NCI-H526 treated with DMSO at 0.1 percent for 48 hours (cell line): ENCODE data around the gene KRTAP3-2.
"Not testable (repeated sequence)": the region's sequence is repeated elsewhere in the genome, so short reads cannot be mapped to it uniquely, and the experiment has no call there.

Experiments used
- DNase-seq: peaks from one replicate; lab custom pipeline; 2025; lab: John Stamatoyannopoulos, UW

KRTAP3-2 gene

DNA sequence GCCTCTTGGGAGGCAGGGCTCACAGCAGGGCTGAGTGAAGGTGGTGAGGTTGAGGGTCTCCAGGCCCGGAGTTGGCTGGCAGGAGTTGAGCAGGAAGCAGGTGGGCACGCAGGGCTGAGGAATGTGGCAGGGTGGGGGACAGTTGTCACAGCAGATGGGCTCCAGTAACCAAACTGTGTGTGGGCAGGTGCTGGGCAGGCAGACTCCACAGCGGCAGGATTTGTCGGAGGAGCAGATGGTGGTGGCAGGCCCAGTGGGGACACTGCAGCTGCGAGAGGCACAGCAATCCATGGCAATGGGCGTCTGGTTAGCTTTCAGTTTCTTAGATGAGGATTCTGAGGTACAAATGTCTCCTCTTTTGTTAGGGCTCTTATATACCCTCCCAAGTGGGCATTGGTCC lies at the start of gene KRTAP3-2:
Gene KRTAP3-2 (minus strand): TSS at position 344 of the 400 bp plus-strand sequence. CDS start 53 bp downstream, at position 291.
- DNase-seq = not testable (repeated sequence)

DNA sequence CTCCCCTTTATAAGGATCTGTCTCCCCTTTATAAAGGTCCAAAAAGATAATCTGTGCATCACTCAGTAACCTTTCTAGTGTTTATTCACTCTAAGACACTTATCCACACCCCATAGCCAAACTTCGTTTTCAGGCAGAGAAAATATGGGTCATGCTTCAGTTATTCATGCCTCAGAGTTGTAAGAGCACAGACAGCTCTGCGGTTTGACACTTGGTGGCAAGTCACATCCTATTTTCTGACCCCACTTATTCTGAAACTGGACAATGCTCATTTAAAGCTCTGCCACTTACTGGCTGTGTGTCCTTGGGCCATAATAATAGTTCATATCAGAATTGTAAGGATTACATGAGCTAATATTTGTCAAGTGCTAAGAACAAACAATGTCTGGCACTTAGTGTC lies 49.4 kb upstream of the KRTAP3-2 start:
- no peak for DNase-seq

DNA sequence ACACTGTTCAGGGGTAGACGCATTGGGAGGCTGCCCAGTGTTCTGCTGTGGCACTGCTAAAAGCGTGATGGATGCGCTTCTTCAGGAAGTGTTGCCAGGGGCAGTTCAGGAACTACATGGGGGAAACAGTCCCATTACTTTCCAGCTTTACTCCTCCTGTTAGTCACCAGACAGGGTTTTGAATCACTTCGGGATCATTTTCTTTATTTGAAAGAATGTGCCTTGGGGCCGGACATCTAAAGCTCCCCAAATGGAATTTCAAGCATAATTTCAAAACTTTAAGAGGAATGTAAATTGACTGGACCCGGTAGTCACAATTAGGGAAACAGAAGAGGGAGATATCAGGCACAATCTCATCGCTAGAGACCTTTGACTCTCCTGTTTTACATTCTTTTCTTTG lies 48.7 kb upstream of the KRTAP3-2 start:
- DNase-seq = no peak

DNA sequence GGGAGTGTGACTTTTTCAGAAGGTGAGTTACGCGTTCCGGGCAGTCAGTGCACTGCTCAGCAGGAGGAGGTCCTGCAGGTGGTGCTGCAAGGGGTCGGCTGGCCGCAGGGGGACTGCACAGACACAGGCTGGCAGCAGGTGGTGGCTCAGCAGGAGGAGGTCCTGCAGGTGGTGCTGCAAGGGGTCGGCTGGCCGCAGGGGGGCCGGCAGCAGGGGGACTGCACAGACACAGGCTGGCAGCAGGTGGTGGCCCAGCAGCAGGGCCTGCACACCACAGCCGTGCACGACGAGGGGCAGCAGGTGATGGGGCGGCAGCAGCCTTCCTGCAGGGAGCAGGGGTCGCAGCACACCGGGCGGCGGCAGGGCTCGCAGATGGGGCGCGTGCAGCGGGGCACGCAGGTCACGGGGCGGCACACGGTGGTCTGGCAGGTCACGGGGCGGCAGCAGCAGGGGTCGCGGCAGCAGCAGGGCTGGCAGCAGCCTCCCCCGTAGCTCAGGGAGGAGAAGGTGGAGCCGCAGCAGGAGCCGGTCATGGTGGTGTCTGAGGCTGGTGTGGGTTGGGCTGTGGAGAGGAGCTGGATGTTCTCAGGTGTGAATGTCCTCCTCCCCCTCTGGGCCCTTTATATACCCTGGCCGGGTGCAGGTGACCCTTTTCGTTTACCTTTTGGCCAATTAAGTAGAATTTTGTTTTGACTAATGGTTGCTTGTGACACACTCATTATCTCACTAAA lies 47.2 kb upstream of the KRTAP3-2 start, which contains the start of gene KRTAP2-1:
Gene KRTAP2-1 (minus strand): TSS at position 582 of the 731 bp plus-strand sequence. CDS start 49 bp downstream, at position 533.
- DNase-seq = not testable (repeated sequence)

DNA sequence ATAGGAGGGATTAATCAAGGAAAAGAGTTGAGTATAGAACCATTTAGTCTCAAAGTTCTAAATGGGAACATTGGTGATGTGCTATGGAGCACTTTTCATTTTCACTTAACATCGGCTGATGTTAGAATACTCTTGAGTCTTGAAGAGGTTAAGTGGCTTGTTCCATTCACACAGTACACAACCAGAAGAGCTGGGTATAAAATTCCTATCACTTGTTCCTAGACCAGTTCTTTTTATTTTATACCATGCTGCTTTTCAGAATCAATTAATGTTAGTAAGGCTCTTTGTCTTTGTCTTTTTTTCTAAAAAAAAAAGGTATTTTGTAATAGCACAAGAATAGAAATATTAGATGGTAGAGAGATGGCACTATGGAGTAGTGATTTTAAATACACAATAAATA lies 43.2 kb upstream of the KRTAP3-2 start:
- DNase-seq = no peak

DNA sequence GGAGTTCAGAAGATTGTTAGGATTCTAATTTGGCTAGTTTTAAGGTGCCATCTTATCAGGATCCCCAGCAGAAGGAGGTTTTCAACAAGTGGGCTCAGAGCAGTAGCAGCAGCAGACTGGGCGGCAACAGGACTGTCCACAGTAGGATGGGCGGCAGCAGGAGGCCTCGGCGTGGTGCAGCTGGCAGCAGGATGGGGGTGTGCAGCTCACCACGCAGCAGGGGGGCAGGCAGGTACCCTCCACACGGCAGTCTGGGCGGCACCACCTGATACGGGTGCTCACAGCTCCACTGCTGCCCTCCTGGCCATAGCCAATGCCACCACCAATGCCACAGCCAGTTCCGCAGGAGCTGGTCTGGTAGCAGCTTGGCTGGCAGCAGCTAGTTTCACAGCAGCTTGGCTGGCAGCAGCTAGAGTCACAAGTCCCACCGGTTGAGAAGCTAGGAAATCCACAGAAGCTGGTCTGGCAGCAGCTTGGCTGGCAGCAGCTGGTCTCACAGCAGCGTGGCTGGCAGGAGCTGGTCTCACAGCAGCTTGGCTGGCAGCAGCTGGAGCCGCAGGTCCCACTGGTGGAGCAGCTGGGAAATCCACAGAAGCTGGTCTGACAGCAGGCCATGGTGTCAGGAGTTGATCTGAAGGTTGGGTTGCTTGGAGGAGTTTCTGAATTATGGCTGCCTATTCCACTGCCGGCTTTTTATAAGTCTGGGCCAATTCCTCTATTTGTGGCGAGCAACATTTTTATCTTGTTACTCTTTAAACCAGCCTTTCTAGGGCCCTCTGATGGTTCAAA lies 41.3 kb upstream of the KRTAP3-2 start, which contains the start of gene KRTAP1-1:
Gene KRTAP1-1 (minus strand): TSS at position 668 of the 789 bp plus-strand sequence. CDS start 53 bp downstream, at position 615.
- DNase-seq = not testable (repeated sequence)

DNA sequence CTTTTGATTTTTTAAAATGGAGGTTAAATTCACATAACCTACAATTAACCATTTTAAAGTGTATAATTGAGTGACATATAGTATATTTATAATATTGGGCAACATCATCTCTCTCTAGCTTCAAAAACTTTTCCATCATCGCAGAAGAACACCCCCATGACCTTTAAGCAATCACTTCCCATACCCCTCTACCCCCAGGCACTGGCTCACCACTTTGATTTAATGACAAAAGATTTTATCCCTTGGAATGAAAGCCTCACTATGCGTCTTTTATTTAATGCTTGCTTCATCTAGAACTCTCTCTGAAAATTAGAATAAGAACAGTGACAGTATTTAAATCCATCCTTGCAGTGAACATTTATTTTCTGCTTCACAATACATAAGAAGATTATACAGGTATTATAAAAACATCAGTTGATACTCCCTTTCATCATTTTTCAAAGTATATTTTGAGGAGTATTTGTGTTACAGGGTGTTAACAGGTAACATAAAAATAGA lies 38.2 kb upstream of the KRTAP3-2 start:
- DNase-seq = no peak

DNA sequence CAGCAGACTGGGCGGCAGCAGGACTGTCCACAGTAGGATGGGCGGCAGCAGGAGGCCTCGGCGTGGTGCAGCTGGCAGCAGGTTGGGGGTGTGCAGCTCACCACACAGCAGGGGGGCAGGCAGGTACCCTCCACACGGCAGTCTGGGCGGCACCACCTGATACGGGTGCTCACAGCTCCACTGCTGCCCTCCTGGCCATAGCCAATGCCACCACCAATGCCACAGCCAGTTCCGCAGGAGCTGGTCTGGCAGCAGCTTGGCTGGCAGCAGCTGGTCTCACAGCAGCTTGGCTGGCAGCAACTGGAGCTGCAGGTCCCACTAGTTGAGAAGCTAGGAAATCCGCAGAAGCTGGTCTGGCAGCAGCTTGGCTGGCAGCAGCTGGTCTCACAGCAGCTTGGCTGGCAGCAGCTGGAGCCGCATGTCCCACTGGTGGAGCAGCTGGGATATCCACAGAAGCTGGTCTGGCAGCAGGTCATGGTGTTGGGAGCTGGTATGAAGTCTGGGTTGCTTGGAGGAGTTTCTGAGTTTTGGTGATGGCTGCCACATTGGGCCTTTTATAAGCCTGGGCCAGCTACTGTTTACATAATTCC lies 34.7 kb upstream of the KRTAP3-2 start, which contains the start of gene KRTAP1-3:
Gene KRTAP1-3 (minus strand): TSS at position 529 of the 590 bp plus-strand sequence. CDS start 53 bp downstream, at position 476.
- not testable (repeated sequence) for DNase-seq

DNA sequence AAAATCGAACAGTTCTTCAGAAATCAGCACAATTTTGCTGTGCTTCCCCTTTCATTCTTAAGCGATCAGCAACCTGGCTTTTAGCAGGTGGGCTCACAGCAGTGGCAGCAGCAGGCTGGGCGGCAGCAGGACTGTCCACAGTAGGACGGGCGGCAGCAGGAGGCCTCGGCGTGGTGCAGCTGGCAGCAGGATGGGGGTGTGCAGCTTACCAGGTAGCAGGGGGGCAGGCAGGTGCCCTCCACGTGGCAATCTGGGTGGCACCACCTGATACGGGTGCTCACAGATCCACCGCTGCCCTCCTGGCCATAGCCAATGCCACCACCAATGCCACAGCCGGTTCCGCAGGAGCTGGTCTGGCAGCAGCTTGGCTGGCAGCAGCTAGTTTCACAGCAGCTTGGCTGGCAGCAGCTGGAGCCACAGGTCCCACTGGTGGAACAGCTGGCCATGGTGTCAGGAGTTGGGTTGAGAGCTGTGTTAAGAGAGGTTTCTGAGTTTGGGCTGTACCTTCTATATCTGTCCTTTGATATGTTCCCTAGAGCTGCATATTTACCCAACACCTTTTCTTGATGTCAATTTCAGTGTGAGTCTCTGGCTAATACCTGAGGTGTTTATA lies 30.0 kb upstream of the KRTAP3-2 start, which contains the start of gene KRTAP1-4:
Gene KRTAP1-4 (minus strand): TSS at position 563 of the 613 bp plus-strand sequence. CDS start 117 bp downstream, at position 446.
- DNase-seq = no peak

DNA sequence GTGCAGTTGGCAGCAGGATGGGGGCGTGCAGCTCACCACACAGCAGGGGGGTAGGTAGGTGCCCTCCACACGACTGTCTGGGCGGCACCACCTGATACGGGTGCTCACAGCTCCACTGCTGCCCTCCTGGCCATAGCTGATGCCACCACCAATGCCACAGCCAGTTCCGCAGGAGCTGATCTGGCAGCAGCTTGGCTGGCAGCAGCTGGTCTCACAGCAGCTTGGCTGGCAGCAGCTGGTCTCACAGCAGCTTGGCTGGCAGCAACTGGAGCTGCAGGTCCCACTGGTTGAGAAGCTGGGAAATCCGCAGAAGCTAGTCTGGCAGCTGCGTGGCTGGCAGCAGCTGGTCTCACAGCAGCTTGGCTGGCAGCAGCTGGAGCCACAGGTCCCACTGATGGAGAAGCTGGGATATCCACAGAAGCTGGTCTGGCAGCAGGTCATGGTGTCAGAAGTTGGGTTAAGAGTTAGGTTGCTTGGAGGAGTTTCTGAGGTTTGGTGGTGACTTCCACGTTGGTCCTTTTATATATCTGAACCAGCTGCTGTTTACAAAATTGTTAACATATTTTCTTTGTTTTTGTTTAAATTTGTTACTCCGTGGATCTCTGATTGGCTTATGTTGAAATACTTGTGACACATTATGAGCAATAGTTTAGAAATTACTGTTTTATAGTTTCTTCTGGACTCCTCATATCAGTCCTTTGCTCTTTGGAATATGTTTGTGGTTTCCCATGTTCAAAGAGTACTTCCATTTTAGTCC lies 27.2 kb upstream of the KRTAP3-2 start, which contains the start of gene KRTAP1-5:
Gene KRTAP1-5 (minus strand): TSS at position 494 of the 757 bp plus-strand sequence. CDS start 53 bp downstream, at position 441.
- DNase-seq = no peak

DNA sequence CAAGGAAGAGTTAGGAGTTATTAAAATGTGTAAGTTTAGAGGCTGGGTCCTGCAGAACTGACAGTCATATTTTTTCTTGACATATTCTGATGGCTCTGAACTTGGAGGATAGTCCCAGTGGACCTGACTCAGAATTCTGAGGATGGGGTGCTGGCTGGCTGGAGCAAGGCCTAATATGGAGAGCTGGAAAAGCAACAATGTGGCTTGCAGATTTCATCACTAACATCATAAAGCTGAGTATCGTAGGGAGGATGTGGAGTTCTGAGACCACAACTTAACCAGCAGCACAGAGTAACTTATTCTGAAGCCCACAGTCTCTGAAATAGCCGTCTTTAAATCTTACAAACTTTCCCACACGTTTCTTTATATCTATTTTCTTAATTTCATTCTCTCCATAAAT lies 25.0 kb upstream of the KRTAP3-2 start:
- no peak for DNase-seq

DNA sequence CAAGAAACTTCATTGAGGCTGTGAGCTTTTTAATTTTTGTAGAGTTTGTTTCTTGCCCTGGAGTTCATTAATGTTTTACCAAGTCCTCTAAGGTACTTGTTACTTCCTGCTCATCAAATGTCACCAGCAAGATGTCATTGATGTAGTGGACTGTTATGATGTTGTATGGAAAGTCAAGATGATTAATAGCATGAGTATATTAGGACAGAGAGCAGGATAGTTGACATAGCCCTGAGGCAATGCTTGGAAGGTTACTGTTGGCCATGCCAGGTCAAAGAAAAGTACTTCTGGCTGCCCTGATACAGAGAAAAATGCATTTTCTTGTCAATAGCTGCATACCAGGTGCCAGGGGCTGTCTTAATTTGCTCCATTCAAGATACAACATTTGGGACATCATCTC lies 20.6 kb upstream of the KRTAP3-2 start:
- DNase-seq = no peak

DNA sequence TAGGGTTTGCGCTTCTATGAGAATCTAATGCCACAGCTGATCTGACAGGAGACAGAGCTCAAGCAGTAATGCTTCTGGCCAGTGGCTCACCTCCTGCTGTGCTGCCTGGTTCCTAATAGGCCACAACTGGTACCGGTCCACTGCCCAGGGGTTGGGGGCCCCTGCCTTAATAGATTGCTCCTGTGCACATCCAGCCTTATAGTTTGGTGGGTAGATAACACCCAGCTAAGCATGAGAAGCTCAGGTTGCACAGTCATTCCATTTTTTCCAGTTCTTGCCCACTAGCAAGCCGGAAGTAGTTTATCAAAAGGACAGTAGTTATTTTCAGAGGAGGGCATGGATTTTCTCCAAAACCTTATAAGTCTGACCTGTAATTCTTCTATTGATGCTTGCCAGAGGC lies 19.7 kb upstream of the KRTAP3-2 start:
- DNase-seq = no peak

DNA sequence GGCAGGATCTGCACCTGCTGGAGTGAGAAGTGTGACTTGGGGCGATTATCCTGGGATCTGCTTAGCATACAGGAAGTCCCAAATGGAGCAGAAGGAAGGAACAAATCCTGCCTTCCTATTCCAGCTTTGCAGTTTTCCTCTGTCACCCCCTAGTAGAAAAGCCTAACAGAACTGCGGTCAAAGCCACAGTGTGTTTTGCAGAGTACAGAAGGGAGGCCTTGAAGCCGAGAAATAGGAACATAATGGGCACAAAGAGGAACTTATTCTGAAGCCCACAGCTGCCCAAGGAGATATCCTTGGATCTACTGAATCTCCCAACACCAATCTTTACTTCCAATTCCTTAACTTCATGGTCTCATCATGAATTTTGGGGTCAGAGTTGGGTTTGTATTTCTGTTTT lies 18.8 kb upstream of the KRTAP3-2 start:
- DNase-seq = no peak

DNA sequence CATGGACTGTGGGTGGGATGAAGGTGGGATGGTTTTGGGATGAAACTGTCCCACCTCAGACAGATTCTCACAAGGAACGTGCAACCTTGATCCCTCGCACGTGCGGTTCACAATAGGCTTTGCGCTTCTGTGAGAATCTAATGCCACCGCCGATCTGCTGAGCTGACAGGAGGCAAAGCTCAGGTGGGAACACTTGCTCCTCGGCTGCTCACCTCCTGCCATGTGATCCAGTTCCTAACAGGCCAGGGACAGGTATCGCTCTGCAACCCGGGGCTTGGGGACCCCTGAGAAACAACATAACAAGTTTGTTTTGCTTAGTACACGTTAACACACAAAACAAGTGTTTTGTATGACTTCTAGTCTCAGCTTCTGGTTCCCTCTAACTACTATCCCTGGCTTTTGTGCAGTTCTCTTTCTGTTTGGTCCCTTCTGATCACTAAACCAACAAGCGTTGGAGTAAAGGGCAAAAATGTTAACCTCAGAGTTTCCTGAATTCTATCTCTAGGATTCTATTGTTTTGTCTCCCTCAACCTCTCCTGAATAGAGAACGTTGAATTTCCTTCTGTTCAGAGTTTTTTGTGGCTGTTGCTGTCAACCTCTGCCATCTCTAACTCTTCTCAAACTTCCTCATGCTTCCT lies 17.0 kb upstream of the KRTAP3-2 start:
- DNase-seq = no peak

DNA sequence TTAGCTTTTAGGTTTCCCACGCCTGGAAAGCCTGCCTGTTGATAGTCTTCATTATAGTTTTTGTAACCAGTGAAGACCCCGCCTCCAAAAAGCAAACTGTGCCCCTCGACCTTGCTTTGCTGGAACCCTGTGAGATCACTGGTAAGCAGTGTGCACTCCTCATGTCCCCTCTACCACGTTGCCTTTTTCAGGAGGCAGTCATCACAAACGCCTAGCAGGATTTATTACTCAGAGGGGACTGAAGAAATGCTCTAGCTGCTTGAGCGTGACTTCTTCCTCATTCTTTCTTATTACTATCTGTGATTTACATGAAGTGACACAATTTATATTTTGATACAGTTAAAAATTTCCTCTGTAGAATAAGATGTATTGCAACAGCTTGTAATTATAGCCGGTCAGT lies 15.7 kb upstream of the KRTAP3-2 start:
- no peak for DNase-seq

DNA sequence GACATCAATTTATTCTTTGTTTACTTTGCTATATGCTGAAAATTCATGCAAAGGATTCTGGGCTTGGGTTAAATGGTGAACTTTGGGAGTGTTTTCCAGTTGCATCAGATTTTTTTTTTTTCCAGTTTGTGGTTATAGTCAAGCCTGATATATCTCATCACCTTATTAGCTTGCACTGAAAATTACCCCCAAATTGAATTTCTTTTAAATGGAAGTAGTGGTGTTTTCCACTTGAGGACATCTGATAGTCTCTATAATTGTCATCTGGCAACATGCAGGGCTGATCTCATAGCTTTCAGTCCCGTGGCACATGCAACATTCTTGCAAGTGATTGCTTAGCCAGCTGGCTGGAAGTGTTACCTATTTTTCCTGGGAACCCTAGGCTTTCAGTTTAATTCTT lies 13.9 kb upstream of the KRTAP3-2 start:
- DNase-seq = no peak

DNA sequence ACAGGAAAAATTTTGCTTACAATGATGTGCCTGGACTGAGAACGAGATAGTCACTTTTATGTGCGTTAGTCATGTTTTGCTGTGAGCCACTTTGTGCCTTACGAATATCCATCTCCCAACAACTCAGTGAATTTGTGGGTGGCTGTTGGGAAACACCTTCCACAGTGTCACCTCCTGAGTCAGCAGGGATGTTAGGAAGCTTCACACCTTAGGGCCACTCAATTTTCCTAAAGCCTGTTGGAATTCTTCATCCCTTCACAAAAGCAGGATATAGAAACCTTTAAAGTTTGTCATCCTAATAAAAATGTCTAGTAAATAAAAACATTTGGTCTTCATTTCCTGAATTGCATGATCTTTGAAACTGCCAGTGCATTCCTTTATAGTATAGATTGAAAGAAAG lies 13.5 kb upstream of the KRTAP3-2 start:
- DNase-seq = no peak

DNA sequence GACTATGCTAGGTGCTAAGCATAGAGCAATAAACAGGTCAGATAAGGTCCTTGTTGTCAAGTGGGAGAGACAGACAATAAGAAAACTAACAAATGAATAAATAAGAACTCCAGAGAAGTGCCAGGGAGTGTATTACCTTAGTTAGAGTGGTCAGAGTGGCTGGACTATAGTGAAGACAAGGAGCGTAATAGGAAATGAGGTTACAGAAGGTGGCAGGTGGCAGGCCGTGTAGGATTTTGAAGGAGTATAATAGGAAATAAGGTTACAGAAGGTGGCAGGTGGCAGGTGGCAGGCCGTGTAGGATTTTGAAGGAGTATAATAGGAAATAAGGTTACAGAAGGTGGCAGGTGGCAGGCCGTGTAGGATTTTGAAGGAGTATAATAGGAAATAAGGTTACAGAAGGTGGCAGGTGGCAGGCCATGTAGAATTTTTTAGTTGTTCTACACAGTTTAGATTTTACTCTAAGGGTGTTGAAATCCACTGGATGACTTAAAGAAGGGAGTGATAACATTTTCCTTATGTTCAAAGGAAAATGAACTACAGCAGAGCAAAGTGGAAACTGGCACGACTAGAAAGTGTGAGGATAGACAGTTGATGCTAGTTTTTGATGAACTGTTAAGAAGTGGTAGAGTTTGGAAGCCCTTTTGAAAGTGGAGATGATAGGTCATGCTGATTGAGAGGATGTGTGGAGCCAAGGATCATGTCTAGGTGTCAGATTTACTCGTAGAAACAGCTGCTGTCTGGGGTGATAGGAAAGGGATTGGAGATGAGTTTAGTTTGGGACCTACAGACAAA lies 12.8 kb upstream of the KRTAP3-2 start:
- no peak for DNase-seq
